Adipose tissue (tissue), 3 donors: Measurements from ENCODE around the gene APOBEC3G. TPM values are rescaled to one million over a fixed set of nuclear protein-coding genes. Genes with fewer than 3 reads are reported as not detected.

Source experiments
- H3K27ac ChIP-seq: one replicate; pipeline ENCODE4 v1.5.1; 2013; ENCODE audit warnings: low read depth, low read length
- WGBS, 3 donors: extraction: QIAGEN DNeasy Blood & Tissue Kit; methylation state at CpG; one replicate each; pipeline ENCODE4 v1.1.7; 2013; 5-methylcytosine and 5-hydroxymethylcytosine counted together
- polyA plus RNA-seq, 3 donors: library from polyadenylated mRNA; stranded (reverse); fragments of 200-250 nt; gene quantifications; one replicate each; pipeline ENCODE4 v1.2.3, GENCODE V29; 2013
- donor health status: healthy with polysubstance abuse.
- donor health status: Bipolar disorder and iron deficiency.
- donor health status: healthy.

Gene APOBEC3G
- polyA plus RNA-seq, 3 donors, result 2.1 to 9.0 (median 2.9) TPM

DNA sequence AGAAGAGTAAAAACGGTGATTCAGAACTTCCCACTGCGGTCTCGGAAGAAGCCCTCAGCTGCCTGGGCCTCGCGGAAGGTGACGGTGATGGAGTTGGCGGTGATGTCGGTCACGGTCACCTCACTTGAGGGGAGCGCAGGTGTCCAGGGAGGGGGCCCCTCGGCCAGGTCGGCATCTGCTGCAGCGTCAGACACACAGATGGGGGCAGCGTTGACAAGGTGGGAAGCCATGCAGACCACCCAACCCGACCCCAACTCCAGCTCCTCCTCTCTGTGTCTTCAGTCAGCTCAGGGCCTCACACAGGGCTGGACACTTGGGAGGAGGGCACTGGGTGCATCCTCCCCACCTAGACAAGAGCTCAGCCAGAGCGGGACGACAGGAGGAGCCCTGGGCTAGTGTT is 56.8 kb downstream of the APOBEC3G start:
- WGBS, 3 donors, result 92 to 93% (median 93%) methylated on average over 17 of the region's 17 CpGs
- H3K27ac ChIP-seq, result no peak overlapping the region

- 92 to 95% (median 94%) methylated on average over 28 to 35 of the region's 35 CpGs for WGBS, 3 donors
- no peak overlapping the region for H3K27ac ChIP-seq
Measured at GRCh38 chr22:39134366-39135091, 57.5 kb downstream of the APOBEC3G start.

DNA sequence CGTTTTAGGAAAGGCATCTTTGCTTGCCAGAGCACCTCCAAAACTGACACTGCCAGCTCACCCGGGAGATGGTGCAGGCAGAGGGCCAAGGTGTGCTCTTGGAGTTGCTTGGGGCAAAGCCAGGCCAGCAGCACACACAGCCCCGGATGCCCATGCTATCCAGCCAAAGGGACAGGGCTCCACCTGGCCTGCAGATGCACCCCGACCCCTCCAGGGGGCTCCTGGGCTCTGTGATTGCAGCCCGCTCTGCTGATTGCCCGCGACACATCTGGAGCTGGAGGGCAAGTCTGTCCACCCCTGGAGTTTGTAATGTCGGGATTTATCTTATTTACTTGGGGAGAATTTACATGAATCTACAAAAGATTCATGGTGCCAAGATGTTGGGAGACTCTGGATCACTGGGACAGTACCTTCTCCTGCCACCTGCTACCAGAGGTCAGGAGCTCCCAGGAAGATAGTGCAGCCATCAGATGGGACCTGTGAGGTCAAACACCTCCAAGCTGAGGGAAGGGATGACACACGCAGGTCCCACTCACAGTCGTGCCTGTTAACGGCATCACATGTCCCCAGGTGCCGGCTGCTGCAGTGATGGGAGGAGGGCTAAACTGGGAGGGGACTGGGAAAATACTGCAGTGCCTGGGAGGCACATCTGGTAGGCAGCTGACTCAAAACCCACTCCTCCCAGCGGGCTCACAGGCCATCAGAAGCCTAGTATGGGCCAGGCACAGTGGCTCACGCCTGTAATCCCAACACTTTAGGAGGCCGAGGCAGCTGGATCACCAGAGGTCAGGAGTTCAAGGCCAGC is 58.2 kb downstream of the APOBEC3G start:
- 47 to 65% (median 61%) methylated on average over 15 of the region's 15 CpGs for WGBS, 3 donors

DNA sequence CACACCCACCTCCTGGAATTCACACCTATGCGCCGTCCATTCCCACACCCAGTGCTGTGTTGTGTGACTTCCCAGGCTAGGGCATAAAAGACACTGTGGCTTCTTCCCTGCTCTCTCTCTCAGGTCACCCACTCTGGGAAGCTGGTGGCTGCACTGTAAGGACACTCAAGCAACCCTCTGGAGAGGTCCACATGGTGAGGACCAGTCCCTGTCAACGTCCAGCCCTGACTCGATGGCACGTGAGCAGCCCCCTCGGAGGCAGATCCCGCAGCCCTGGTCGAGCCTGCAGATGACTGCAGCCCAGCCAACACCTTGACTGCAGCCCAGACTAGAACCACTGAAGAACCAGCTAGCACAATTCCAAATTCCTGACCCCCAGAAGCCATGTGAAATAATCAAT is 59.2 kb downstream of the APOBEC3G start:
- no peak overlapping the region for H3K27ac ChIP-seq
- 92 to 94% (median 93%) methylated on average over 8 of the region's 8 CpGs for WGBS, 3 donors

More for the DNA sequence above, 58.2 kb downstream of the APOBEC3G start:
- no peak overlapping the region for H3K27ac ChIP-seq

Other genes starting within 250 kb of the APOBEC3G start
- gene NPTXR, start 233.2 kb upstream of the APOBEC3G start, polyA plus RNA-seq, result 1 to 10 TPM; 2.7 to 3.6 (median 2.7) TPM
- 10 to 100 TPM in 2 of 3 donors, 1 to 10 TPM in 1; 9.6 to 26.3 (median 14.9) TPM for gene CBX6, start 205.1 kb upstream of the APOBEC3G start, polyA plus RNA-seq
- gene APOBEC3A, start 119.7 kb upstream of the APOBEC3G start, polyA plus RNA-seq, result 10 to 100 TPM in 2 of 3 donors, under 1 TPM in 1; 0.46 to 22.4 (median 16.5) TPM
- 1 to 10 TPM in 1 of 3 donors, under 1 TPM in 2; 0.22 to 1.4 (median 0.59) TPM for gene APOBEC3B, start 94.9 kb upstream of the APOBEC3G start, polyA plus RNA-seq
- gene APOBEC3C, start 63.0 kb upstream of the APOBEC3G start, polyA plus RNA-seq, result 10 to 100 TPM in 1 of 3 donors, 1 to 10 TPM in 2; 3.7 to 21.0 (median 6.5) TPM
- 1 to 10 TPM in 1 of 3 donors, under 1 TPM in 2; 0.43 to 2.5 (median 0.62) TPM for gene APOBEC3D, start 56.1 kb upstream of the APOBEC3G start, polyA plus RNA-seq
- 1 to 10 TPM in 2 of 3 donors, under 1 TPM in 1; 0.94 to 1.7 (median 1.6) TPM for gene APOBEC3F, start 36.4 kb upstream of the APOBEC3G start, polyA plus RNA-seq
- under 1 TPM in 1 of 3 donors, not detected in 2; 0.46 TPM for gene APOBEC3H, start 20.0 kb downstream of the APOBEC3G start, polyA plus RNA-seq
- gene CBX7, start 75.4 kb downstream of the APOBEC3G start, polyA plus RNA-seq, result 10 to 100 TPM; 19.5 to 57.2 (median 29.9) TPM
- gene PDGFB, start 167.7 kb downstream of the APOBEC3G start, polyA plus RNA-seq, result 10 to 100 TPM in 2 of 3 donors, 1 to 10 TPM in 1; 5.4 to 23.5 (median 18.0) TPM
- 1,000 to 10,000 TPM; 3,176 to 4,324 (median 3,855) TPM for gene RPL3, start 242.3 kb downstream of the APOBEC3G start, polyA plus RNA-seq